ENCODE data around the gene SLC26A6. TPM values are rescaled to one million over a fixed set of nuclear protein-coding genes. Genes with fewer than 3 reads are reported as not detected.

The SLC26A6 gene
- total and polyA plus RNA-seq, 2 of the 13 experiments (the other 11 are each of a cell fraction or from before 2014, with no cell fraction given): 40.7 to 184 TPM

- CTCF ChIA-PET (ENCODE audit: low intra/inter-chr PET ratio, low total read pairs): no interaction called here
- TF ChIP-seq ZNF687 (CRISPR knock-in tag; IDR thresholded peaks at IDR 0.05) (0 out of 2 replicates have a peak, but pooled peaks have one; percentile 16), DZIP1 (CRISPR knock-in tag; IDR thresholded peaks at IDR 0.05) (no peak)
- in situ Hi-C loops (cut with HindIII; ENCODE audit: extremely low pct_ligation_motif_present, low pct_unique_long_range_greater_than_20kb): no loop called here
These were observed 15.5 kb upstream of the SLC26A6 start for GRCh38 chr3:48650723-48651122.

More at GRCh38 chr3:48650723-48651122, 15.5 kb upstream of the SLC26A6 start:
- Histone ChIP-seq H3K9me3 (ENCODE audit: low read length) (no peaks in the 10 kb centered on the region), H3K4me1 (ENCODE audit: insufficient read depth, low read length) (peaks cover 10% of the 10 kb centered on the region), H3K27me3 (ENCODE audit: control insufficient read depth in 1 of 2, insufficient read depth in 2 of 2, low read length in 2 of 2) (no peaks in the 10 kb centered on the region), H3K79me2 (ENCODE audit: insufficient read depth, low read length) (no peaks in the 10 kb centered on the region), H3K27ac (ENCODE audit: extremely low read length, insufficient read depth, low read length) (no peak overlapping the region), H3K4me2 (ENCODE audit: low read depth, low read length) (no peak overlapping the region), H3K4me3 (replicated peaks in 1 of 3; ENCODE audit: insufficient read depth in 1 of 3, low read depth in 2 of 3, low read length in 3 of 3) (no peak overlapping the region), H3K9ac (ENCODE audit: insufficient read depth, low read depth, low read length) (no peak overlapping the region), H3K36me3 (replicated peaks in 1 of 2; ENCODE audit: control insufficient read depth in 1 of 2, insufficient read depth in 2 of 2, low read length in 2 of 2) (peaks cover 0 to 3% of the 10 kb centered on the region in 2 experiments; a peak in 3 of 5 replicates), H4K20me1 (ENCODE audit: insufficient read depth, low read length) (no peaks in the 10 kb centered on the region), H2AFZ (ENCODE audit: low read length) (no peak overlapping the region)
- FAIRE-seq (no peak), DNase-seq (ENCODE audit: low spot score) (no peak), ATAC-seq (no peak)
- BruUV-seq (replicated peaks): no TSS peak
- WGBS (ENCODE audit: low lambda C conversion rate): 72% methylated on average over 12 of the region's 12 CpGs
- intact Hi-C loops (cut with micrococcal nuclease; ENCODE audit: unreplicated experiment): no loop called here
- POLR2A ChIA-PET: interaction anchor here (2.0 kb wide), 1 partner anchor 15 kb away, joined by 7 read pairs; the partner anchor contains the start of gene SLC26A6

Measured in HepG2 (cell line).